Measurements from ENCODE around the gene MGLL. TPM values are rescaled to one million over a fixed set of nuclear protein-coding genes. Genes with fewer than 3 reads are reported as not detected.

Gene MGLL
- total RNA-seq, 1 experiment from 2014 or later: 6.8 TPM

- H3K36me3 ChIP-seq (ENCODE audit: control insufficient read depth in 1 of 2, insufficient read depth in 2 of 2, low read length in 2 of 2): no peaks in the 10 kb centered on the region
- CTCF ChIA-PET: no interaction called here
- intact Hi-C loops (cut with micrococcal nuclease): no loop called here
- H3K4me2 ChIP-seq (ENCODE audit: low read length): no peak overlapping the region
- H3K4me3 ChIP-seq (replicated peaks in 1 of 2; ENCODE audit: low read depth in 1 of 2, low read length in 2 of 2): no peak overlapping the region
- no peak overlapping the region for H3K27ac ChIP-seq (ENCODE audit: low read depth, low read length)
- ATAC-seq (no peak), DNase-seq (ENCODE audit: low read depth, low spot score) (no peak)
- RAD21 ChIA-PET (ENCODE audit: low non-redundant PET in 1 of 2, low total read pairs in 2 of 2, uncharacterized antibody in 2 of 2, unreplicated experiment in 2 of 2): no interaction called here
- no peaks in the 10 kb centered on the region for H3K79me2 ChIP-seq (ENCODE audit: insufficient read depth, low read length)
- POLR2A ChIA-PET: no interaction called here
- no peak for TF ChIP-seq SP1 (IDR thresholded peaks at IDR 0.05; ENCODE audit: low read depth)
- TF ChIP-seq EGR1 (IDR thresholded peaks at IDR 0.05; ENCODE audit: low read depth): no peak
- TF ChIP-seq FOSL1 (IDR thresholded peaks at IDR 0.05; ENCODE audit: low read depth): no peak
- no peak for TF ChIP-seq ZNF274 (IDR thresholded peaks at IDR 0.05; ENCODE audit: low read depth, low read length)
- peaks cover 0 to 14% of the 10 kb centered on the region in 2 experiments; a peak in 2 of 4 replicates for H3K4me1 ChIP-seq (ENCODE audit: control insufficient read depth in 1 of 2, insufficient read depth in 2 of 2, low read length in 2 of 2)
- no peak overlapping the region for H3K9ac ChIP-seq (ENCODE audit: low read length)
- H2AFZ ChIP-seq (ENCODE audit: low read depth, low read length, poor library complexity, severe bottlenecking): no peak overlapping the region
- H3K9me2 ChIP-seq (ENCODE audit: insufficient read depth): no peaks in the 10 kb centered on the region
- H3K27me3 ChIP-seq (ENCODE audit: insufficient read depth, low read length): no peaks in the 10 kb centered on the region
- H4K20me1 ChIP-seq (ENCODE audit: insufficient read depth): no peaks in the 10 kb centered on the region
- BruUV-seq (replicated peaks): no TSS peak
- H3K9me3 ChIP-seq (ENCODE audit: control insufficient read depth in 1 of 2, insufficient read depth in 1 of 2, low read depth in 1 of 2, low read length in 2 of 2): no peaks in the 10 kb centered on the region
Observed at GRCh38 chr3:127783166-127783565, 39.1 kb downstream of the MGLL start.

- no peak overlapping the region for H3K4me3 ChIP-seq (replicated peaks in 1 of 2; ENCODE audit: low read depth in 1 of 2, low read length in 2 of 2)
- no peaks in the 10 kb centered on the region for H3K9me2 ChIP-seq (ENCODE audit: insufficient read depth)
- H3K9ac ChIP-seq (ENCODE audit: low read length): no peak overlapping the region
- DNase-seq (ENCODE audit: low read depth, low spot score) (no peak), ATAC-seq (no peak)
- H3K79me2 ChIP-seq (ENCODE audit: insufficient read depth, low read length): no peaks in the 10 kb centered on the region
- H3K27ac ChIP-seq (ENCODE audit: low read depth, low read length): no peak overlapping the region
- no peak overlapping the region for H3K4me2 ChIP-seq (ENCODE audit: low read length)
- POLR2A ChIA-PET: no interaction called here
- no peak overlapping the region for H2AFZ ChIP-seq (ENCODE audit: low read depth, low read length, poor library complexity, severe bottlenecking)
- H3K9me3 ChIP-seq (ENCODE audit: control insufficient read depth in 1 of 2, insufficient read depth in 1 of 2, low read depth in 1 of 2, low read length in 2 of 2): no peaks in the 10 kb centered on the region
- no TSS peak for BruUV-seq (replicated peaks)
- no peaks in the 10 kb centered on the region for H3K27me3 ChIP-seq (ENCODE audit: insufficient read depth, low read length)
- intact Hi-C loops (cut with micrococcal nuclease): no loop called here
- H3K36me3 ChIP-seq (ENCODE audit: control insufficient read depth in 1 of 2, insufficient read depth in 2 of 2, low read length in 2 of 2): no peaks in the 10 kb centered on the region
- no peaks in the 10 kb centered on the region for H4K20me1 ChIP-seq (ENCODE audit: insufficient read depth)
- H3K4me1 ChIP-seq (ENCODE audit: control insufficient read depth in 1 of 2, insufficient read depth in 2 of 2, low read length in 2 of 2): peaks cover 0 to 14% of the 10 kb centered on the region in 2 experiments; a peak in 2 of 4 replicates
- RAD21 ChIA-PET (ENCODE audit: low non-redundant PET in 1 of 2, low total read pairs in 2 of 2, uncharacterized antibody in 2 of 2, unreplicated experiment in 2 of 2): no interaction called here
- CTCF ChIA-PET: no interaction called here
- no peak for TF ChIP-seq POLR2AphosphoS5 (IDR thresholded peaks at IDR 0.05; ENCODE audit: low read depth, low read length)
- no peak for TF ChIP-seq SP1 (IDR thresholded peaks at IDR 0.05; ENCODE audit: low read depth)
- TF ChIP-seq REST (IDR thresholded peaks at IDR 0.05; ENCODE audit: low read depth): no peak
- TF ChIP-seq FOSL1 (IDR thresholded peaks at IDR 0.05; ENCODE audit: low read depth): no peak
- no peak for TF ChIP-seq YY1 (IDR thresholded peaks at IDR 0.05; ENCODE audit: extremely low read depth, insufficient replicate concordance, low read depth, low read length)
- TF ChIP-seq CTCF (IDR thresholded peaks at IDR 0.05 in 2 of 3, conservative IDR thresholded peaks at IDR 0.05 in 1 of 3; ENCODE audit: borderline replicate concordance in 1 of 3, insufficient read depth in 1 of 3, low read depth in 2 of 3, low read length in 2 of 3): no peak
- no peak for TF ChIP-seq EZH2 (IDR thresholded peaks at IDR 0.05)
- TF ChIP-seq, protein P1, sequence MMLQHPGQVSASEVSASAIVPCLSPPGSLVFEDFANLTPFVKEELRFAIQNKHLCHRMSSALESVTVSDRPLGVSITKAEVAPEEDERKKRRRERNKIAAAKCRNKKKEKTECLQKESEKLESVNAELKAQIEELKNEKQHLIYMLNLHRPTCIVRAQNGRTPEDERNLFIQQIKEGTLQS (IDR thresholded peaks at IDR 0.05): no peak
- TF ChIP-seq TCF7L2 (IDR thresholded peaks at IDR 0.05; ENCODE audit: borderline replicate concordance, extremely low read depth, insufficient read depth, insufficient read length): no peak
- TF ChIP-seq EGR1 (IDR thresholded peaks at IDR 0.05; ENCODE audit: low read depth): no peak
Observed at GRCh38 chr3:127781411-127782001, 40.8 kb downstream of the MGLL start.
